ENCODE measurements around the gene ATXN7L1. TPM values are rescaled to one million over a fixed set of nuclear protein-coding genes. Genes with fewer than 3 reads are reported as not detected.

ATXN7L1 gene
- polyA plus RNA-seq, 1 of the 3 experiments (the other 2 are of a cell fraction): 6.0 TPM

GRCh38 chr7:105924945-105925344 is 48.5 kb upstream of the ATXN7L1 start:
- ChIA-PET POLR2A (interaction anchor here (0.8 kb wide), 1 partner anchor 47 kb away, joined by 3 read pairs; no protein-coding TSS in a partner anchor), CTCF (interaction anchor here (1.0 to 3.1 kb wide), 4 partner anchors 10 to 268 kb away, joined by 3 to 19 read pairs (median 4); no protein-coding TSS in a partner anchor)
- peaks cover 0 to 9% of the 10 kb centered on the region in 2 experiments for H3K36me3 ChIP-seq (replicated peaks in 1 of 2; ENCODE audit: control insufficient read depth in 1 of 2, insufficient read depth in 2 of 2, low read length in 1 of 2)
- H4K20me1 ChIP-seq (ENCODE audit: insufficient read depth): no peaks in the 10 kb centered on the region
- no peak overlapping the region for H3K27ac ChIP-seq (ENCODE audit: low read depth in 2 of 2, low read length in 1 of 2)
- no peak for DNase-seq
- no peak overlapping the region for H3K4me2 ChIP-seq
- no peak overlapping the region for H3K9ac ChIP-seq
- H3K27me3 ChIP-seq (ENCODE audit: insufficient read depth): no peaks in the 10 kb centered on the region
- no peak overlapping the region for H2AFZ ChIP-seq (ENCODE audit: low read depth)
- no peaks in the 10 kb centered on the region for H3K9me2 ChIP-seq
- no peaks in the 10 kb centered on the region for H3F3A ChIP-seq (replicated peaks; ENCODE audit: insufficient read depth)
- peaks cover 0 to 7% of the 10 kb centered on the region in 2 experiments; a peak in 1 of 4 replicates for H3K4me1 ChIP-seq (ENCODE audit: control insufficient read depth in 1 of 2, insufficient read depth in 2 of 2, low read depth in 1 of 2, low read length in 1 of 2)
- no peaks in the 10 kb centered on the region for H3K79me2 ChIP-seq (ENCODE audit: insufficient read depth)
- H3K4me3 ChIP-seq (ENCODE audit: low read depth in 2 of 2, low read length in 1 of 2): no peak overlapping the region
- TF ChIP-seq GATA2 (CRISPR knock-in tag; IDR thresholded peaks at IDR 0.05) (no peak), EZH2phosphoT487 (IDR thresholded peaks at IDR 0.05; ENCODE audit: borderline replicate concordance, low read depth) (no peak), USF1 (IDR thresholded peaks at IDR 0.05; ENCODE audit: borderline replicate concordance, low read depth) (no peak), RAD21 (IDR thresholded peaks at IDR 0.05; ENCODE audit: low read length) (no peak), SIN3A (IDR thresholded peaks at IDR 0.05; ENCODE audit: borderline replicate concordance, low read depth, low read length) (no peak), RXRA (IDR thresholded peaks at IDR 0.05; ENCODE audit: borderline replicate concordance, low read depth) (no peak), TEAD4 (IDR thresholded peaks at IDR 0.05; ENCODE audit: borderline replicate concordance, insufficient read depth) (no peak), USF2 (IDR thresholded peaks at IDR 0.05; ENCODE audit: borderline replicate concordance, low read depth, low read length) (no peak), YY1 (IDR thresholded peaks at IDR 0.05; ENCODE audit: low read depth) (no peak), CHD2 (IDR thresholded peaks at IDR 0.05; ENCODE audit: low read length, partially characterized antibody) (no peak), FOXM1 (IDR thresholded peaks at IDR 0.05; ENCODE audit: low read depth) (no peak), ELF1 (IDR thresholded peaks at IDR 0.05) (no peak), REST (IDR thresholded peaks at IDR 0.05; ENCODE audit: low read depth, low read length) (no peak), MEF2A (IDR thresholded peaks at IDR 0.05; ENCODE audit: borderline replicate concordance, low read depth) (no peak), FOSL2 (IDR thresholded peaks at IDR 0.05; ENCODE audit: borderline replicate concordance, low read depth) (no peak), PBX3 (IDR thresholded peaks at IDR 0.05) (no peak), NFIC (IDR thresholded peaks at IDR 0.05; ENCODE audit: borderline replicate concordance) (no peak), SMC3 (IDR thresholded peaks at IDR 0.05; ENCODE audit: low read depth, low read length) (no peak), MXI1 (IDR thresholded peaks at IDR 0.05; ENCODE audit: low read depth, low read length) (no peak), MAX (IDR thresholded peaks at IDR 0.05; ENCODE audit: low read depth) (no peak)
- no peaks in the 10 kb centered on the region; the same call in 1 of the 2 replicates for H3K9me3 ChIP-seq
- WGBS (ENCODE audit: low lambda C conversion rate): 79% methylated on average over 1 of the region's 1 CpG

Data from SK-N-SH (cell line).